Kidney glomerular epithelial cell (primary cell): ENCODE results near the gene GALNTL6.
"Not testable (repeated sequence)": the region's sequence is repeated elsewhere in the genome, so short reads cannot be mapped to it uniquely, and the experiment has no call there.

Experiments used
- DNase-seq: peaks from one replicate; lab custom pipeline; 2025; lab: John Stamatoyannopoulos, UW

The GALNTL6 gene

DNA sequence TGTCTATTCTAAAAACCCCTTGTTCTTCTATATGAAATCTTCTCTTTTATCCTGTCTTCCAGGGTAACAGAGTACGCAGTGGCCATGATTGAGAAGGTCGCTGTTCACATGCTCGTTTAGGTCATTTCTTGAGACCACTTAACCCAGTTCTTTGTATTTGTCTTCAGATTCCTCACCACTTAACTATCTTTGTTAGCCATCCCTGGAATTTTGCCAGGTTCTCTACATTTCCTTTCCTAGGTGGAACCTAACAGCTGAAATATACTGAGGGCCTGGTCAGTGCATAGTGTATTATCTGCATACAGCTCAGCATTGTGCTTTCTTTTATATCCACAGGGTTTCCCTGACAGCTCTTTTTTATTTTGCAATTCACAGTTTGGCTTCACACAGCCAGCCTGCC is 1206.5 kb downstream of the GALNTL6 start:
- DNase-seq, result no peak

- DNase-seq, result not testable (repeated sequence)
Observed at GRCh38 chr4:173021746-173022573, 1208.8 kb downstream of the GALNTL6 start.

GRCh38 chr4:173024203-173024602 is 1211.0 kb downstream of the GALNTL6 start:
- DNase-seq, result no peak

DNA sequence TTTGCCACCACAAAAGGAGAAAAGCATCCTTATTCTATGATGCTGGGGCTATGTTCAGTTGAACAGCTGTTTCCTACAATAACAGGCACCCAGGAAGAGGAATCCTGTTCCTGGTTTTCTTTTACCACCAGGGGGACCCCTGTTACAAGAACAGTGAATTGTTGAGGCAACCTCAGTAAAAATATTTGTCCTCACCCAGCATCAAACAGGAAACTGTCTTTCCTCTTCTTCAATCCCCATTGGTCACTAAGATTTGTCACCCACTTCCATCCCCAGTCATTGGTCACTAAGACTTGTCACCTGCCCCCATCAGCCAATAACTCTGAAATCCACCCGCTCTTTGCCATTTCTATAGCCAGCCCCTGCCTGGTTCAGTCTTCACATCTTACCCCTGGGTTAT is 1211.9 kb downstream of the GALNTL6 start:
- DNase-seq, result peak; percentile 71

DNA sequence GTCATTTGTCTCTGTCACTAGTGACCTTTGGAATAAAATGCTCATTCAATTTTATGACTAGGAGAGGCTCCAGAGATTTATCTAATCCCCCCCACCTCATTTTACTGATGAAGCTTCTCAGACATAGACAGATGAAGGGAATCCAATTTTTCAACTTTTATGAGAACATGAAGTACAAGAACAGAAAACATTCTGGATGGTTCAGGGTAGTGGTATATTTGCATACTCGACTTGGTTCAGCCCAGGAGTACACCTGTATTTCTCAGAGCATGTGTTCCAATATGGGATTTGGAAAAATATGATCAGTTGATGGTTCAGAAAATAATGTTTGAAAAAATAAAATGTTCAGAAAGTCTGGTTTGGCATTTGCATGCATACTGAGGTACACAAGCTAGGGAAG is 1224.0 kb downstream of the GALNTL6 start:
- no peak for DNase-seq

GRCh38 chr4:173038192-173038896 is 1225.1 kb downstream of the GALNTL6 start:
- DNase-seq, result no peak

GRCh38 chr4:173039617-173040577 is 1226.7 kb downstream of the GALNTL6 start:
- peak; percentile 95 for DNase-seq

DNA sequence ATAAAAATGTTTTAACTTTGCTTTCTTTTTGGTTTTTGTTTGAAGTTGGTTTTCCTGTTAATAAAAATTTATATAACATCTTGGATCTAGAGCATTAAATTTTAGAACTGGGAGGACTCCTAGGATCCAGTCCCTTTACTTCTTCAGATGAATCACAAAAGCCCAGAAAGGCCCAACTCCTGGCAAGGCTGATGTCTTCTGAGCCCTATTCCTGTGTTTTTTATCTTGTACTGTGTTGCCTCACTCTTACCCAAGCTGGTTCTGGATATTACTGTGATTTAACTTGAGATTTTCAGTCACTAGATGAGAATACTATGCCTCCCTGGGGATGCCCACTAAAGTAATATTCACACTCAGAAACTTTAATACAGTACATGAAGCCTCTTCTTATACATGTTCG is 1228.3 kb downstream of the GALNTL6 start:
- DNase-seq, result no peak

- not testable (repeated sequence) for DNase-seq
Observed at GRCh38 chr4:173042139-173042538, 1228.9 kb downstream of the GALNTL6 start.

DNA sequence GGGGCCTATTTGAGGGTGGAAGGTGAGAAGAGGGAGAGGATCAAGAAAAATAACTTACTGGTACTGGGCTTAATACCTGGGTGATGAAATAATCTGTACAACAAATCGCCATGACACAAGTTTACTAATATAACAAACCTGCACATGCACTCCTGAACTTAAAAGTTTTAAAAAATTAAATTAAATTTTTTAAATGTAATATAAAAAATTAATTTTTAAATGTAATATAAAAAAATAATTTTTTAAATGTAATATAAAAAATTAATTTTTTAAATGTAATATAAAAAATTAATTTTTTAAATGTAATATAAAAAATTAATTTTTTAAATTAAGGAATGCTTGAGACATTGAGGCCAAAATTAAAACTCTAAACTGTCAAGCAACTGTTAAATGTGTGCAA is 1231.1 kb downstream of the GALNTL6 start:
- no peak for DNase-seq

- no peak for DNase-seq
Observed at GRCh38 chr4:173045571-173045970, 1232.4 kb downstream of the GALNTL6 start.

GRCh38 chr4:173046144-173046543 is 1232.9 kb downstream of the GALNTL6 start:
- peak; percentile 46 for DNase-seq

GRCh38 chr4:173046818-173047217 is 1233.6 kb downstream of the GALNTL6 start:
- DNase-seq, result peak; percentile 95

GRCh38 chr4:173051232-173051631 is 1238.0 kb downstream of the GALNTL6 start:
- no peak for DNase-seq

GRCh38 chr4:173051716-173052115 is 1238.5 kb downstream of the GALNTL6 start:
- DNase-seq, result no peak

DNA sequence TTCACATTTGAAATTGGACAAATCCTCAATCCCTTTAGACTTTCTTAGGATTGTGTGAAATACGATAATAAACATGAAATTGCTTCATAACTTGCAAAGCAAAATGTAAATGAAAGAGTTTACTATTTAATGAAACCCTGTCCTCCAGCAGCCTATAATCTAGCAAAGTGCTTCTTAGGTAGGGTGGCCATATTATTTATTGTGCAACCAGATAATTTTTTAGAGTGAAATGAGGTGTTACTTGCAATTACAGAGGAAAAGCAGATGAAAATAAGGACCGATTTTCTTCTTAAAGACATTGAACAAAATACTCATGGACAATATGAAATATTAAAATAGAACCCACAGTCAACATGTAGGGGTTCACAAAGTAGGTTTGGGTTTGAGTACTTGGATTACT is 1239.2 kb downstream of the GALNTL6 start:
- DNase-seq, result no peak

- DNase-seq, result no peak
Observed at GRCh38 chr4:173056271-173056670, 1243.1 kb downstream of the GALNTL6 start.

GRCh38 chr4:173056710-173057109 is 1243.5 kb downstream of the GALNTL6 start:
- DNase-seq, result no peak

GRCh38 chr4:173057442-173057841 is 1244.2 kb downstream of the GALNTL6 start:
- no peak for DNase-seq

DNA sequence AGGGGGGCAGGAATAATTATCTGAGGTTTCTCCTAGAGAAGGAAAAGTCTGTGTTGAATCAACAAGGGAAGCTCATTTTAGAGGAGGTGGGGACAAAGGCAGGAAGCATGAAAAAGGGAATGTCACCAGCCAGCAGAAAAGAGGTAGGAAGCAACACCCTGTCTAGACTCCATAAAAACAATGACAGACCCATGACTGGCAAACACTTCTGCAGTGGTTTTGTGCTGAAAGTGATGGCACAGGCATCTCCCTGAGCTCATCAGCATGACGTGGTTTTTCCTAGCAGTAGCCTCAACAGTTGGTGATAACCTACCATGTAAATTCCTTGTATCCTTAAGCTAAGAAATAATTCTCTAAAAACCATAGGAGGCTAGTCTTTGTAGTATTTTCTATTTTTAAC is 1244.7 kb downstream of the GALNTL6 start:
- peak; percentile 21 for DNase-seq

- no peak for DNase-seq
Observed at GRCh38 chr4:173061160-173061559, 1248.0 kb downstream of the GALNTL6 start.

DNA sequence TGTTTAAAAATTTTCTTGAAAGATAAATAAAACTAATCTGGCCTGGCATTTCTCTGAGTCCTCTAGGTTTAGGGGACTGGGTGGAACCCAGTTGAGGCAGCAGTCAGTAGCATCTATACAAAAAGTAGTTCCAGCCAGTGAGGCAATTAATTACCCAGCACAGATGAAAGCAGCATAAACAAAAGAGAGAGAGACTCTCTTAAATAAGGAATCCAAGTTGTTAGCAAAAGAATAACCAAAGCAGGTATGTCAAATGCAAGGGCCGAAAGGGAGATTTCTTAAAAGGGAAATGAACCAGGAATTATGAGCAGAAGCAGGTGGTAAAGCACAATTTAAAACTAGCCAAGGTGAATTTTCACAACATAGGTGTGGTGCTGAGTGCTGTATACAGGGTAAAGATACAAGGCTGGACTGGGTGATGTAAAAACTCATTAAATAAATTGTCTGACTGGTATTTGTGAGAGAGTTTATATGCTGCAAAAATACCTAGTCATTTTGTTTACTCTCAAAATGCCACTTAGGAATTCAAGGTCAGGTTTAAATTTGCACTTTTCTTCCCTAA is 1260.8 kb downstream of the GALNTL6 start:
- no peak for DNase-seq
